HepG2 (cell line): Measurements from ENCODE around the gene SPINK9. TPM values are rescaled to one million over a fixed set of nuclear protein-coding genes. Genes with fewer than 3 reads are reported as not detected.
A peak's percentile ranks its signal among the peaks of the same experiment; 100 is the strongest.

ENCODE experiments used
- BRD4 ChIP-seq: sonication (generic); formaldehyde crosslinking; IDR thresholded peaks from 2 replicates; pipeline ENCODE4 v1.4.0; 2020; ENCODE audit warnings: missing genetic modification reagents
- POLR2AphosphoS2 ChIP-seq: IDR thresholded peaks from 2 replicates; pipeline ENCODE4 v1.6.1; 2011; ENCODE audit warnings: low read depth, low read length, improper control_type of control experiment
- SAFB2 ChIP-seq: sonication (generic); formaldehyde crosslinking; IDR thresholded peaks from 2 replicates; pipeline ENCODE4 v1.5.1; 2020; ENCODE audit warnings: missing genetic modification reagents, low read depth, mild to moderate bottlenecking, borderline replicate concordance
- SUZ12 ChIP-seq: fragments of 150-350 bp; IDR thresholded peaks from 2 replicates; pipeline ENCODE4 v1.6.1; 2014; ENCODE audit warnings: low read depth, low read length
- TSC22D2 ChIP-seq: sonication (generic); formaldehyde crosslinking; IDR thresholded peaks from 2 replicates; pipeline ENCODE4 v1.5.1; 2020; ENCODE audit warnings: missing genetic modification reagents, mild to moderate bottlenecking, borderline replicate concordance
- ZBTB46 ChIP-seq: sonication (generic); formaldehyde crosslinking; IDR thresholded peaks from 2 replicates; pipeline ENCODE4 v1.4.0; 2020; ENCODE audit warnings: mild to moderate bottlenecking, missing genetic modification reagents, borderline replicate concordance
- ZNF142 ChIP-seq: sonication (generic); formaldehyde crosslinking; IDR thresholded peaks from 2 replicates; pipeline ENCODE4 v1.4.0; 2020; ENCODE audit warnings: missing genetic modification reagents
- ZNF292 ChIP-seq: sonication (generic); formaldehyde crosslinking; IDR thresholded peaks from 2 replicates; pipeline ENCODE4 v1.8.1; 2022; ENCODE audit warnings: mild to moderate bottlenecking, low read depth, missing genetic modification reagents, borderline replicate concordance
- ZNF496 ChIP-seq: sonication (generic); formaldehyde crosslinking; IDR thresholded peaks from 2 replicates; pipeline ENCODE4 v1.8.1; 2023; ENCODE audit warnings: mild to moderate bottlenecking, moderate library complexity, missing genetic modification reagents; ENCODE audit not compliant: insufficient replicate concordance
- polyA plus RNA-seq, 8 experiments: library from polyadenylated mRNA; depleted of rRNA in 3 of 8; stranded (reverse) in 7 of 8; unstranded in 1 of 8; fragments of >200 nt; fragmentation: Illumina TruSeq in 4 of 8; extraction: Trizol in 4 of 8; gene quantifications; 2 replicates each; pipeline versions ENCODE4 v1.2.1 to v1.2.3, GENCODE V29; 2011 to 2016; ENCODE audit warnings: low read depth in 4 of 8, missing spikeins in 1 of 8, mixed read lengths in 1 of 8; ENCODE audit not compliant: insufficient read depth in 1 of 8
- total RNA-seq, 5 experiments: library from RNA; depleted of rRNA; stranded (reverse); fragments of >200 nt; fragmentation: Illumina TruSeq; extraction: Trizol; gene quantifications; 2 replicates each; pipeline ENCODE4 v1.2.3, GENCODE V29; 2016; ENCODE audit warnings: low read depth in 1 of 5
- TF ChIP-seq, protein P1 (sequence below): sonication (generic); formaldehyde crosslinking; IDR thresholded peaks from 2 replicates; pipeline ENCODE4 v1.4.0; 2020; ENCODE audit warnings: mild to moderate bottlenecking, missing genetic modification reagents
- TF ChIP-seq, protein P2 (sequence below): sonication (generic); formaldehyde crosslinking; IDR thresholded peaks from 2 replicates; pipeline ENCODE4 v1.9.0; 2021; ENCODE audit warnings: missing genetic modification reagents, borderline replicate concordance

The SPINK9 gene
- total and polyA plus RNA-seq, 2 of the 13 experiments (the other 11 are each of a cell fraction or from before 2014, with no cell fraction given) = not detected

GRCh38 chr5:148383564-148384379, 48.4 kb downstream of the SPINK9 start, which contains the start of gene FBXO38 (continued):
- TF ChIP-seq, protein P1, sequence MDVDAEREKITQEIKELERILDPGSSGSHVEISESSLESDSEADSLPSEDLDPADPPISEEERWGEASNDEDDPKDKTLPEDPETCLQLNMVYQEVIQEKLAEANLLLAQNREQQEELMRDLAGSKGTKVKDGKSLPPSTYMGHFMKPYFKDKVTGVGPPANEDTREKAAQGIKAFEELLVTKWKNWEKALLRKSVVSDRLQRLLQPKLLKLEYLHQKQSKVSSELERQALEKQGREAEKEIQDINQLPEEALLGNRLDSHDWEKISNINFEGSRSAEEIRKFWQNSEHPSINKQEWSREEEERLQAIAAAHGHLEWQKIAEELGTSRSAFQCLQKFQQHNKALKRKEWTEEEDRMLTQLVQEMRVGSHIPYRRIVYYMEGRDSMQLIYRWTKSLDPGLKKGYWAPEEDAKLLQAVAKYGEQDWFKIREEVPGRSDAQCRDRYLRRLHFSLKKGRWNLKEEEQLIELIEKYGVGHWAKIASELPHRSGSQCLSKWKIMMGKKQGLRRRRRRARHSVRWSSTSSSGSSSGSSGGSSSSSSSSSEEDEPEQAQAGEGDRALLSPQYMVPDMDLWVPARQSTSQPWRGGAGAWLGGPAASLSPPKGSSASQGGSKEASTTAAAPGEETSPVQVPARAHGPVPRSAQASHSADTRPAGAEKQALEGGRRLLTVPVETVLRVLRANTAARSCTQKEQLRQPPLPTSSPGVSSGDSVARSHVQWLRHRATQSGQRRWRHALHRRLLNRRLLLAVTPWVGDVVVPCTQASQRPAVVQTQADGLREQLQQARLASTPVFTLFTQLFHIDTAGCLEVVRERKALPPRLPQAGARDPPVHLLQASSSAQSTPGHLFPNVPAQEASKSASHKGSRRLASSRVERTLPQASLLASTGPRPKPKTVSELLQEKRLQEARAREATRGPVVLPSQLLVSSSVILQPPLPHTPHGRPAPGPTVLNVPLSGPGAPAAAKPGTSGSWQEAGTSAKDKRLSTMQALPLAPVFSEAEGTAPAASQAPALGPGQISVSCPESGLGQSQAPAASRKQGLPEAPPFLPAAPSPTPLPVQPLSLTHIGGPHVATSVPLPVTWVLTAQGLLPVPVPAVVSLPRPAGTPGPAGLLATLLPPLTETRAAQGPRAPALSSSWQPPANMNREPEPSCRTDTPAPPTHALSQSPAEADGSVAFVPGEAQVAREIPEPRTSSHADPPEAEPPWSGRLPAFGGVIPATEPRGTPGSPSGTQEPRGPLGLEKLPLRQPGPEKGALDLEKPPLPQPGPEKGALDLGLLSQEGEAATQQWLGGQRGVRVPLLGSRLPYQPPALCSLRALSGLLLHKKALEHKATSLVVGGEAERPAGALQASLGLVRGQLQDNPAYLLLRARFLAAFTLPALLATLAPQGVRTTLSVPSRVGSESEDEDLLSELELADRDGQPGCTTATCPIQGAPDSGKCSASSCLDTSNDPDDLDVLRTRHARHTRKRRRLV (CRISPR knock-in tag) = no peak
- TF ChIP-seq ZNF142 (peak; percentile 55; the same call in 1 of the 2 replicates), ZNF292 (no peak), ZNF496 (CRISPR knock-in tag) (no peak), SUZ12 (no peak), SAFB2 (CRISPR knock-in tag) (no peak), ZBTB46 (no peak), TSC22D2 (no peak), POLR2AphosphoS2 (no peak), BRD4 (0 out of 2 replicates have a peak, but pooled peaks have one; percentile 31)
- TF ChIP-seq, protein P2, sequence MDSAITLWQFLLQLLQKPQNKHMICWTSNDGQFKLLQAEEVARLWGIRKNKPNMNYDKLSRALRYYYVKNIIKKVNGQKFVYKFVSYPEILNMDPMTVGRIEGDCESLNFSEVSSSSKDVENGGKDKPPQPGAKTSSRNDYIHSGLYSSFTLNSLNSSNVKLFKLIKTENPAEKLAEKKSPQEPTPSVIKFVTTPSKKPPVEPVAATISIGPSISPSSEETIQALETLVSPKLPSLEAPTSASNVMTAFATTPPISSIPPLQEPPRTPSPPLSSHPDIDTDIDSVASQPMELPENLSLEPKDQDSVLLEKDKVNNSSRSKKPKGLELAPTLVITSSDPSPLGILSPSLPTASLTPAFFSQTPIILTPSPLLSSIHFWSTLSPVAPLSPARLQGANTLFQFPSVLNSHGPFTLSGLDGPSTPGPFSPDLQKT (CRISPR knock-in tag) = peak; percentile 17; the same call in 1 of the 2 replicates
